CD4-positive, alpha-beta T cell treated with Interleukin-17A for 4 hours (primary cell): ENCODE data around the gene CYP26A1.
"Not testable (repeated sequence)": the region's sequence is repeated elsewhere in the genome, so short reads cannot be mapped to it uniquely, and the experiment has no call there.

ENCODE experiments used
- DNase-seq: peaks from one replicate; pipeline ENCODE4 v3.0.0-alpha.2; 2020; ENCODE audit warnings: mixed read lengths

The CYP26A1 gene

GRCh38 chr10:93081834-93082233 lies 8.1 kb downstream of the CYP26A1 start:
- no peak for DNase-seq

GRCh38 chr10:93083743-93084539 lies 10.2 kb downstream of the CYP26A1 start:
- DNase-seq: no peak

- no peak for DNase-seq
Measured at GRCh38 chr10:93085272-93085859, 11.7 kb downstream of the CYP26A1 start.

GRCh38 chr10:93086289-93086688 lies 12.6 kb downstream of the CYP26A1 start:
- DNase-seq: no peak

GRCh38 chr10:93087846-93088245 lies 14.2 kb downstream of the CYP26A1 start:
- DNase-seq: no peak

- no peak for DNase-seq
Measured at GRCh38 chr10:93088466-93088865, 14.8 kb downstream of the CYP26A1 start.

GRCh38 chr10:93090619-93091018 lies 16.9 kb downstream of the CYP26A1 start:
- DNase-seq: no peak

GRCh38 chr10:93091960-93092359 lies 18.3 kb downstream of the CYP26A1 start:
- DNase-seq: no peak

GRCh38 chr10:93095225-93095624 lies 21.5 kb downstream of the CYP26A1 start:
- DNase-seq: no peak

GRCh38 chr10:93096901-93097300 lies 23.2 kb downstream of the CYP26A1 start:
- DNase-seq: no peak

GRCh38 chr10:93097386-93097785 lies 23.7 kb downstream of the CYP26A1 start:
- DNase-seq: no peak

GRCh38 chr10:93098816-93099215 lies 25.1 kb downstream of the CYP26A1 start:
- DNase-seq: no peak

GRCh38 chr10:93099670-93100069 lies 26.0 kb downstream of the CYP26A1 start:
- DNase-seq: no peak

GRCh38 chr10:93101148-93101547 lies 27.5 kb downstream of the CYP26A1 start:
- not testable (repeated sequence) for DNase-seq

GRCh38 chr10:93103953-93104352 lies 30.3 kb downstream of the CYP26A1 start:
- DNase-seq: no peak

- no peak for DNase-seq
Measured at GRCh38 chr10:93106631-93107072, 33.0 kb downstream of the CYP26A1 start.

- no peak for DNase-seq
Measured at GRCh38 chr10:93110472-93111146, 36.9 kb downstream of the CYP26A1 start.

- DNase-seq: no peak
Measured at GRCh38 chr10:93113042-93113441, 39.3 kb downstream of the CYP26A1 start.

- peak; percentile 87 for DNase-seq
Measured at GRCh38 chr10:93115661-93116383, 42.1 kb downstream of the CYP26A1 start.

- DNase-seq: no peak
Measured at GRCh38 chr10:93121311-93121710, 47.6 kb downstream of the CYP26A1 start.

GRCh38 chr10:93123766-93124165 lies 50.1 kb downstream of the CYP26A1 start:
- no peak for DNase-seq

- DNase-seq: peak; percentile 10
Measured at GRCh38 chr10:93124580-93125318, 51.1 kb downstream of the CYP26A1 start.
